NCI-H1694 treated with DMSO at 0.1 percent for 48 hours (cell line): ENCODE data around the gene HOXB5.

Experiments used
- DNase-seq: peaks from one replicate; lab custom pipeline; 2025; lab: John Stamatoyannopoulos, UW

Gene HOXB5

GRCh38 chr17:48629411-48629759, 35.8 kb upstream of the HOXB5 start:
- DNase-seq = no peak

- no peak for DNase-seq
Measured at GRCh38 chr17:48628649-48629410, 35.3 kb upstream of the HOXB5 start.

- no peak for DNase-seq
Measured at GRCh38 chr17:48627623-48628521, 34.3 kb upstream of the HOXB5 start.

GRCh38 chr17:48627118-48627597, 33.6 kb upstream of the HOXB5 start:
- no peak for DNase-seq

- no peak for DNase-seq
Measured at GRCh38 chr17:48626245-48627117, 32.9 kb upstream of the HOXB5 start, which contains the start of gene HOXB9. Gene HOXB9 (minus strand): TSS chr17:48626358. CDS start chr17:48626269, 89 bp downstream.

- DNase-seq = no peak
Measured at GRCh38 chr17:48625495-48626244, 32.1 kb upstream of the HOXB5 start.

- DNase-seq = no peak
Measured at GRCh38 chr17:48624544-48625494, 31.2 kb upstream of the HOXB5 start.

- no peak for DNase-seq
Measured at GRCh38 chr17:48624118-48624517, 30.5 kb upstream of the HOXB5 start.

- DNase-seq = no peak
Measured at GRCh38 chr17:48623583-48623982, 30.0 kb upstream of the HOXB5 start.

- DNase-seq = no peak
Measured at GRCh38 chr17:48622857-48623256, 29.3 kb upstream of the HOXB5 start.

GRCh38 chr17:48621410-48622392, 28.1 kb upstream of the HOXB5 start:
- no peak for DNase-seq

GRCh38 chr17:48620461-48621139, 27.0 kb upstream of the HOXB5 start:
- no peak for DNase-seq

GRCh38 chr17:48619826-48620449, 26.4 kb upstream of the HOXB5 start:
- DNase-seq = no peak

- DNase-seq = peak; percentile 65
Measured at GRCh38 chr17:48618256-48618896, 24.8 kb upstream of the HOXB5 start.

GRCh38 chr17:48617471-48618255, 24.1 kb upstream of the HOXB5 start:
- no peak for DNase-seq

GRCh38 chr17:48616717-48617470, 23.3 kb upstream of the HOXB5 start:
- DNase-seq = no peak
